ENCODE results near the gene NRIP2. TPM values are rescaled to one million over a fixed set of nuclear protein-coding genes. Genes with fewer than 3 reads are reported as not detected.
A peak's percentile ranks its signal among the peaks of the same experiment; 100 is the strongest.

The NRIP2 gene
- total and polyA plus RNA-seq, 2 donors (not counting 3 experiments of a cell fraction or from before 2014, with no cell fraction given) = not detected

GRCh38 chr12:2792671-2793500 is 41.9 kb downstream of the NRIP2 start:
- intact Hi-C loops (cut with micrococcal nuclease) (no loop called here), dilution Hi-C loops (cut with MboI; ENCODE audit: extremely low pct_ligation_motif_present, low sequenced_read_pairs) (no loop called here)
- H3K4me1 ChIP-seq (ENCODE audit: control insufficient read depth, extremely low read depth, insufficient read depth, low read length) = peaks cover 20% of the 10 kb centered on the region
- no peak overlapping the region for H3K9ac ChIP-seq (replicated peaks; ENCODE audit: extremely low read depth, insufficient read depth, low read length)
- no peaks in the 10 kb centered on the region for H3K9me3 ChIP-seq (replicated peaks; ENCODE audit: control insufficient read depth, insufficient read depth, low read length)
- H3K4me3 ChIP-seq (replicated peaks in 1 of 3; ENCODE audit: insufficient read depth in 1 of 3, low read depth in 1 of 3, low read length in 3 of 3) = no peak overlapping the region
- H3K27me3 ChIP-seq (ENCODE audit: control insufficient read depth in 2 of 2, insufficient read depth in 2 of 2, low read length in 2 of 2) = peaks cover 5 to 14% of the 10 kb centered on the region in 2 experiments
- DNase-seq (ENCODE audit: low read depth, low spot score) = no peak
- TSS peak; percentile 19 for BruUV-seq (replicated peaks)
- ChIA-PET CTCF (interaction anchor here (1.4 kb wide), 1 partner anchor 9 kb away, joined by 6 read pairs; no protein-coding TSS in a partner anchor), POLR2A (no interaction called here)
- H3K36me3 ChIP-seq (ENCODE audit: control insufficient read depth in 2 of 2, extremely low read depth in 1 of 2, insufficient read depth in 2 of 2, low read length in 2 of 2) = peaks cover 0 to 3% of the 10 kb centered on the region in 2 experiments
- no peaks in the 10 kb centered on the region for H3K9me1 ChIP-seq (replicated peaks; ENCODE audit: control insufficient read depth, extremely low read depth, insufficient read depth, low read length)
- peaks cover 22% of the 10 kb centered on the region for H3K79me2 ChIP-seq (ENCODE audit: control insufficient read depth, insufficient read depth, low read length)
- no peak for FAIRE-seq
- no peak overlapping the region for H3K27ac ChIP-seq (ENCODE audit: insufficient read depth, low read depth, low read length)
- no peaks in the 10 kb centered on the region for H4K20me1 ChIP-seq (replicated peaks; ENCODE audit: control insufficient read depth, extremely low read depth, insufficient read depth, low read length)
- TF ChIP-seq MYC (IDR thresholded peaks at IDR 0.05; ENCODE audit: low read depth, low read length) (no peak), GATA2 (IDR thresholded peaks at IDR 0.05; ENCODE audit: insufficient read depth, insufficient read length, low read depth, low read length) (no peak)
- no peak overlapping the region for H2AFZ ChIP-seq (ENCODE audit: low read depth, low read length)
- H3K4me2 ChIP-seq (ENCODE audit: insufficient read depth, low read length) = no peak overlapping the region

DNA sequence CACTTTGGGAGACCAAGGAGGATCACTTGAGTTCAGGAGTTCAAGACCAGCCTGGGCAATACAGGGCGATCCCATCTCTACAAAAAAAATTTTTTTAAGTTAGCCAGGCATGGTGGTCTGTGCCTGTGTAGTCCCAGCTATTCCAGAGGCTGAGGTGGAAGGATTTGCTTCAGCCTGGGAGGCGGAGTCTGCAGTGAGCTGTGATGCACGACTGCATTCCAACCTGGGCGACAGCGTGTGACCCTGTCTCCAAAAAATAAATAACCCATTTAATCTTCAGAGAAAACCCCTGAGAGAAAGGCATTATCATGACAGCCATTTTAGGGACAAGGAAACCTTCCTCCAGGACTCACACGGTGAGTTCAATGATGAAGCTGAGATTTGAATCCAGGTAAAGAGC is 43.7 kb downstream of the NRIP2 start:
- Histone ChIP-seq H3K4me1 (ENCODE audit: control insufficient read depth, extremely low read depth, insufficient read depth, low read length) (peaks cover 2% of the 10 kb centered on the region), H3K4me3 (replicated peaks in 1 of 3; ENCODE audit: insufficient read depth in 1 of 3, low read depth in 1 of 3, low read length in 3 of 3) (no peak overlapping the region), H3K27ac (ENCODE audit: insufficient read depth, low read depth, low read length) (no peak overlapping the region), H3K79me2 (ENCODE audit: control insufficient read depth, insufficient read depth, low read length) (peaks cover 5% of the 10 kb centered on the region), H3K27me3 (ENCODE audit: control insufficient read depth in 2 of 2, insufficient read depth in 2 of 2, low read length in 2 of 2) (peaks cover 5 to 14% of the 10 kb centered on the region in 2 experiments), H3K9me3 (replicated peaks; ENCODE audit: control insufficient read depth, insufficient read depth, low read length) (no peaks in the 10 kb centered on the region), H3K4me2 (ENCODE audit: insufficient read depth, low read length) (no peak overlapping the region), H3K9ac (replicated peaks; ENCODE audit: extremely low read depth, insufficient read depth, low read length) (no peak overlapping the region), H2AFZ (ENCODE audit: low read depth, low read length) (no peak overlapping the region), H3K9me1 (replicated peaks; ENCODE audit: control insufficient read depth, extremely low read depth, insufficient read depth, low read length) (no peaks in the 10 kb centered on the region), H4K20me1 (replicated peaks; ENCODE audit: control insufficient read depth, extremely low read depth, insufficient read depth, low read length) (no peaks in the 10 kb centered on the region), H3K36me3 (ENCODE audit: control insufficient read depth in 2 of 2, extremely low read depth in 1 of 2, insufficient read depth in 2 of 2, low read length in 2 of 2) (no peaks in the 10 kb centered on the region)
- ChIA-PET CTCF (no interaction called here), POLR2A (no interaction called here)
- TF ChIP-seq GATA2 (IDR thresholded peaks at IDR 0.05; ENCODE audit: insufficient read depth, insufficient read length, low read depth, low read length) (no peak), FOS (IDR thresholded peaks at IDR 0.05; ENCODE audit: borderline replicate concordance, insufficient read depth, low read length) (no peak), MAX (IDR thresholded peaks at IDR 0.05; ENCODE audit: insufficient read depth, insufficient read length) (no peak), JUN (IDR thresholded peaks at IDR 0.05; ENCODE audit: borderline replicate concordance, insufficient read depth, insufficient read length, low read depth) (no peak)
- TF ChIP-seq, protein P1, sequence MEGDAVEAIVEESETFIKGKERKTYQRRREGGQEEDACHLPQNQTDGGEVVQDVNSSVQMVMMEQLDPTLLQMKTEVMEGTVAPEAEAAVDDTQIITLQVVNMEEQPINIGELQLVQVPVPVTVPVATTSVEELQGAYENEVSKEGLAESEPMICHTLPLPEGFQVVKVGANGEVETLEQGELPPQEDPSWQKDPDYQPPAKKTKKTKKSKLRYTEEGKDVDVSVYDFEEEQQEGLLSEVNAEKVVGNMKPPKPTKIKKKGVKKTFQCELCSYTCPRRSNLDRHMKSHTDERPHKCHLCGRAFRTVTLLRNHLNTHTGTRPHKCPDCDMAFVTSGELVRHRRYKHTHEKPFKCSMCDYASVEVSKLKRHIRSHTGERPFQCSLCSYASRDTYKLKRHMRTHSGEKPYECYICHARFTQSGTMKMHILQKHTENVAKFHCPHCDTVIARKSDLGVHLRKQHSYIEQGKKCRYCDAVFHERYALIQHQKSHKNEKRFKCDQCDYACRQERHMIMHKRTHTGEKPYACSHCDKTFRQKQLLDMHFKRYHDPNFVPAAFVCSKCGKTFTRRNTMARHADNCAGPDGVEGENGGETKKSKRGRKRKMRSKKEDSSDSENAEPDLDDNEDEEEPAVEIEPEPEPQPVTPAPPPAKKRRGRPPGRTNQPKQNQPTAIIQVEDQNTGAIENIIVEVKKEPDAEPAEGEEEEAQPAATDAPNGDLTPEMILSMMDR (IDR thresholded peaks at IDR 0.05; ENCODE audit: extremely low read depth in 1 of 2, insufficient read depth in 1 of 2, low read depth in 1 of 2, low read length in 2 of 2) = no peak
- DNase-seq (ENCODE audit: low read depth, low spot score) = no peak
- no TSS peak for BruUV-seq (replicated peaks)
- intact Hi-C loops (cut with micrococcal nuclease) = no loop called here
- dilution Hi-C loops (cut with MboI; ENCODE audit: extremely low pct_ligation_motif_present, low sequenced_read_pairs) = no loop called here
- FAIRE-seq = no peak

Data from endothelial cell of umbilical vein (primary cell).